H1 (cell line): ENCODE measurements around the gene TMEM89. TPM values are rescaled to one million over a fixed set of nuclear protein-coding genes. Genes with fewer than 3 reads are reported as not detected.

Experiments
- CTCF ChIA-PET: fragments of 300-600 bp; sonication (Branson Sonifier 250); formaldehyde crosslinking; loops from one replicate; lab custom pipeline; 2021; ENCODE audit not compliant: partially characterized antibody; lab: Charles Lee
- POLR2A ChIA-PET: fragments of 300-600 bp; sonication (Branson Sonifier 250); formaldehyde crosslinking; loops from one replicate; lab custom pipeline; 2021; ENCODE audit warnings: inconsistent platforms; ENCODE audit not compliant: partially characterized antibody; lab: Charles Lee
- DNase-seq, 2 experiments: peaks; one replicate each; pipeline versions ENCODE4 v3.0.0 to v3.0.0-alpha.2; 2010 to 2022; ENCODE audit warnings: low spot score in 2 of 2, low read depth in 1 of 2, mixed read lengths in 1 of 2
- FAIRE-seq: peaks from 2 replicates; lab custom pipeline; 2011; peaks lifted over from hg19 to GRCh38; lab: Jason Lieb, UNC
- H2AFZ ChIP-seq: 2 replicates; pipeline ENCODE4 v1.8.1; 2012; ENCODE audit warnings: low read length, inconsistent platforms
- H2AK5ac ChIP-seq: 2 replicates; pipeline ENCODE4 v1.6.1; 2013; ENCODE audit warnings: low read depth, low read length
- H2BK120ac ChIP-seq: replicated peaks from 2 replicates; pipeline ENCODE3; 2013; ENCODE audit warnings: low read depth, low read length, inconsistent platforms
- H2BK12ac ChIP-seq: 2 replicates; pipeline ENCODE4 v1.6.1; 2013; ENCODE audit warnings: low read depth, low read length
- H2BK15ac ChIP-seq: 2 replicates; pipeline ENCODE4 v1.6.1; 2013; ENCODE audit warnings: low read length
- H2BK20ac ChIP-seq: 2 replicates; pipeline ENCODE4 v1.6.1; 2013; ENCODE audit warnings: low read length
- H2BK5ac ChIP-seq: 2 replicates; pipeline ENCODE4 v1.6.1; 2013; ENCODE audit warnings: low read depth, low read length
- H3K14ac ChIP-seq: 2 replicates; pipeline ENCODE4 v1.6.1; 2013; ENCODE audit warnings: inconsistent platforms; ENCODE audit not compliant: insufficient read length
- H3K18ac ChIP-seq: 2 replicates; pipeline ENCODE4 v1.6.1; 2013; ENCODE audit warnings: low read length; ENCODE audit errors: extremely low read depth
- H3K23ac ChIP-seq: 2 replicates; pipeline ENCODE4 v1.6.1; 2013; ENCODE audit warnings: inconsistent platforms; ENCODE audit not compliant: insufficient read length
- H3K23me2 ChIP-seq: 2 replicates; pipeline ENCODE4 v1.6.1; 2013; ENCODE audit warnings: low read depth, low read length
- H3K27ac ChIP-seq: 2 replicates; pipeline ENCODE4 v1.6.1; 2011; ENCODE audit warnings: low read depth, low read length, inconsistent platforms
- H3K27me3 ChIP-seq, 4 experiments: replicated peaks in 1 of 4; 1 replicate in 1 of 4; 2 replicates in 3 of 4; pipeline versions ENCODE4 v1.6.1 to v1.8.1; 2011 to 2013; ENCODE audit warnings: low read length in 3 of 4, mild to moderate bottlenecking in 3 of 4, inconsistent platforms in 2 of 4, mixed read lengths in 2 of 4, moderate library complexity in 1 of 4; ENCODE audit not compliant: control insufficient read depth in 3 of 4, insufficient read depth in 3 of 4; ENCODE audit errors: extremely low read depth in 1 of 4
- H3K36me3 ChIP-seq, 4 experiments: 2 replicates each; pipeline versions ENCODE4 v1.6.1 to v1.8.1; 2011 to 2013; ENCODE audit warnings: mild to moderate bottlenecking in 4 of 4, low read length in 3 of 4, moderate library complexity in 2 of 4, control low read depth in 1 of 4, inconsistent platforms in 1 of 4; ENCODE audit not compliant: insufficient read depth in 4 of 4, control insufficient read depth in 2 of 4
- H3K4ac ChIP-seq: replicated peaks from 2 replicates; pipeline ENCODE3; 2013; ENCODE audit warnings: low read length, low read depth, mixed read lengths, inconsistent platforms; ENCODE audit not compliant: insufficient read length
- H3K4me1 ChIP-seq, 4 experiments: replicated peaks in 1 of 4; 1 replicate in 1 of 4; 2 replicates in 3 of 4; pipeline versions ENCODE4 v1.6.1 to v1.8.1; 2011 to 2013; ENCODE audit warnings: low read length in 3 of 4, inconsistent platforms in 2 of 4, mixed read lengths in 1 of 4; ENCODE audit not compliant: insufficient read depth in 4 of 4, control insufficient read depth in 3 of 4
- H3K4me2 ChIP-seq, 2 experiments: 2 replicates each; pipeline versions ENCODE4 v1.6.1 to v1.8.1; 2011 to 2013; ENCODE audit warnings: low read depth in 2 of 2, low read length in 2 of 2, control low read depth in 1 of 2, inconsistent platforms in 1 of 2, mild to moderate bottlenecking in 1 of 2; ENCODE audit not compliant: insufficient read depth in 1 of 2
- H3K4me3 ChIP-seq, 4 experiments: fragments of 200-600, 300-600 bp in 1 of 4; sonication (generic), shearing (Covaris generic), sonication (Bioruptor Twin) in 1 of 4; 2 replicates each; pipeline versions ENCODE4 v1.5.1 to v1.8.1; 2011 to 2016; ENCODE audit warnings: low read length in 4 of 4, low read depth in 3 of 4, control low read depth in 2 of 4, inconsistent platforms in 2 of 4, mild to moderate bottlenecking in 2 of 4, mixed read lengths in 1 of 4, moderate library complexity in 1 of 4; ENCODE audit not compliant: insufficient read depth in 2 of 4; ENCODE audit errors: extremely low read depth in 1 of 4
- H3K56ac ChIP-seq: replicated peaks from 2 replicates; pipeline ENCODE3; 2013; ENCODE audit warnings: low read depth, mild to moderate bottlenecking, mixed read lengths, low read length, inconsistent platforms; ENCODE audit not compliant: insufficient read length
- H3K79me1 ChIP-seq: 2 replicates; pipeline ENCODE4 v1.6.1; 2013; ENCODE audit warnings: low read depth, low read length, control low read depth
- H3K79me2 ChIP-seq, 2 experiments: 2 replicates each; pipeline versions ENCODE4 v1.6.1 to v1.8.1; 2012 to 2013; ENCODE audit warnings: low read length in 2 of 2, mild to moderate bottlenecking in 2 of 2, inconsistent platforms in 1 of 2; ENCODE audit not compliant: insufficient read depth in 2 of 2, control insufficient read depth in 1 of 2
- H3K9ac ChIP-seq, 4 experiments: replicated peaks in 1 of 4; 1 replicate in 1 of 4; 2 replicates in 3 of 4; pipeline versions ENCODE4 v1.6.1 to v1.8.1; 2011 to 2013; ENCODE audit warnings: low read depth in 3 of 4, low read length in 3 of 4, control low read depth in 2 of 4, mild to moderate bottlenecking in 2 of 4, moderate library complexity in 2 of 4, inconsistent platforms in 1 of 4; ENCODE audit errors: extremely low read depth in 1 of 4
- H3K9me3 ChIP-seq, 2 experiments: 2 replicates each; pipeline versions ENCODE4 v1.6.1 to v1.8.1; 2012 to 2013; ENCODE audit warnings: mild to moderate bottlenecking in 2 of 2, moderate library complexity in 2 of 2, control low read depth in 1 of 2, inconsistent platforms in 1 of 2, low read depth in 1 of 2, low read length in 1 of 2, mixed read lengths in 1 of 2; ENCODE audit not compliant: insufficient read depth in 2 of 2
- H4K20me1 ChIP-seq, 2 experiments: replicated peaks in 1 of 2; 2 replicates each; pipeline versions ENCODE3 to v1.8.1; 2011 to 2013; ENCODE audit warnings: inconsistent platforms in 2 of 2, low read length in 2 of 2, mild to moderate bottlenecking in 1 of 2; ENCODE audit not compliant: insufficient read depth in 2 of 2, control insufficient read depth in 1 of 2
- H4K5ac ChIP-seq: 2 replicates; pipeline ENCODE4 v1.6.1; 2013; ENCODE audit warnings: low read length, low read depth, mixed read lengths, inconsistent platforms; ENCODE audit not compliant: insufficient read length
- H4K8ac ChIP-seq: 2 replicates; pipeline ENCODE4 v1.8.0; 2013; ENCODE audit warnings: mild to moderate bottlenecking, moderate library complexity, low read length, inconsistent platforms; ENCODE audit not compliant: insufficient read depth; ENCODE audit errors: extremely low read depth
- H4K91ac ChIP-seq: replicated peaks from 2 replicates; pipeline ENCODE3; 2013; ENCODE audit warnings: low read length, mixed read lengths, inconsistent platforms; ENCODE audit not compliant: insufficient read length
- CHD1 ChIP-seq: IDR thresholded peaks from 2 replicates; pipeline ENCODE4 v1.6.1; 2012; ENCODE audit warnings: low read depth, low read length, improper control_type of control experiment
- CREB1 ChIP-seq: IDR thresholded peaks from 2 replicates; pipeline ENCODE4 v1.6.1; 2012; ENCODE audit warnings: inconsistent platforms
- CTBP2 ChIP-seq: IDR thresholded peaks from 2 replicates; pipeline ENCODE4 v1.7.0; 2011; ENCODE audit warnings: borderline replicate concordance, mild to moderate bottlenecking, moderate library complexity, mixed read lengths, low read length; ENCODE audit not compliant: insufficient read depth, insufficient read length
- KDM1A ChIP-seq: fragments of 200-600, 300-600 bp; sonication (generic); IDR thresholded peaks from 2 replicates; pipeline ENCODE4 v1.7.1; 2016; ENCODE audit warnings: mild to moderate bottlenecking, low read length, borderline replicate concordance
- KDM4A ChIP-seq: IDR thresholded peaks from one replicate; pipeline ENCODE4 v1.7.1; 2012; ENCODE audit warnings: low read depth, mild to moderate bottlenecking, moderate library complexity, low read length, inconsistent platforms; ENCODE audit not compliant: severe bottlenecking
- MAFK ChIP-seq: IDR thresholded peaks from 2 replicates; pipeline ENCODE4 v1.6.1; 2012; ENCODE audit warnings: low read depth, mild to moderate bottlenecking, improper control_type of control experiment, low read length
- PHF8 ChIP-seq: fragments of 200-600 bp; sonication (generic); conservative IDR thresholded peaks from 2 replicates; pipeline ENCODE4 v1.7.1; 2012; ENCODE audit warnings: low read depth, mild to moderate bottlenecking, inconsistent platforms, low read length, moderate library complexity
- RBBP5 ChIP-seq: IDR thresholded peaks from 2 replicates; pipeline ENCODE4 v1.7.1; 2012; ENCODE audit warnings: low read depth, mild to moderate bottlenecking, inconsistent platforms, low read length, moderate library complexity, borderline replicate concordance
- SP1 ChIP-seq: IDR thresholded peaks from 2 replicates; pipeline ENCODE4 v1.6.1; 2011; ENCODE audit warnings: low read depth, low read length
- SP4 ChIP-seq: IDR thresholded peaks from 2 replicates; pipeline ENCODE4 v1.6.1; 2012; ENCODE audit warnings: low read length, inconsistent platforms
- TAF7 ChIP-seq: optimal IDR thresholded peaks from 2 replicates; pipeline ENCODE3; 2011; ENCODE audit warnings: low read depth, mild to moderate bottlenecking, inconsistent platforms, low read length, moderate library complexity, borderline replicate concordance
- WGBS, 2 experiments: shearing (Covaris generic) in 1 of 2; methylation state at CpG; one replicate each; pipeline versions ENCODE4 v1.1.6 to v1.1.7; 2013 to 2015; ENCODE audit warnings: low lambda C conversion rate in 2 of 2, mixed read lengths in 2 of 2, inconsistent platforms in 1 of 2, low coverage in 1 of 2, missing lambda C conversion rate in 1 of 2; ENCODE audit not compliant: insufficient replicate concordance in 2 of 2, insufficient coverage in 1 of 2, insufficient read length in 1 of 2; ENCODE audit errors: extremely low coverage in 1 of 2, missing lambda C conversion rate in 1 of 2; 5-methylcytosine and 5-hydroxymethylcytosine counted together
- polyA plus RNA-seq, 7 experiments: library from polyadenylated mRNA; depleted of rRNA in 3 of 7; stranded (reverse) in 5 of 7; unstranded in 2 of 7; fragments of >200 nt in 5 of 7; fragments of 200-250 nt in 2 of 7; gene quantifications; 1 replicate in 5 of 7; 2 replicates in 1 of 7; 4 replicates in 1 of 7; pipeline versions ENCODE4 v1.2.1 to v1.2.3, GENCODE V29; 2011 to 2013; ENCODE audit warnings: missing spikeins in 2 of 7, mixed read lengths in 2 of 7
- total RNA-seq: library from RNA; stranded (reverse); fragmentation: NEBNext Ultra II Directional; extraction: Animal tissue kit (Norgen Biotek cat#: 25700); gene quantifications from 2 replicates; pipeline ENCODE4 v1.2.1, GENCODE V29; 2021
- TF ChIP-seq, protein P1 (sequence below): IDR thresholded peaks from 2 replicates; pipeline ENCODE4 v1.6.1; 2012; ENCODE audit warnings: inconsistent platforms

Gene TMEM89
- total and polyA plus RNA-seq, 2 of the 8 experiments (the other 6 are each of a cell fraction or from before 2014, with no cell fraction given): not detected

DNA sequence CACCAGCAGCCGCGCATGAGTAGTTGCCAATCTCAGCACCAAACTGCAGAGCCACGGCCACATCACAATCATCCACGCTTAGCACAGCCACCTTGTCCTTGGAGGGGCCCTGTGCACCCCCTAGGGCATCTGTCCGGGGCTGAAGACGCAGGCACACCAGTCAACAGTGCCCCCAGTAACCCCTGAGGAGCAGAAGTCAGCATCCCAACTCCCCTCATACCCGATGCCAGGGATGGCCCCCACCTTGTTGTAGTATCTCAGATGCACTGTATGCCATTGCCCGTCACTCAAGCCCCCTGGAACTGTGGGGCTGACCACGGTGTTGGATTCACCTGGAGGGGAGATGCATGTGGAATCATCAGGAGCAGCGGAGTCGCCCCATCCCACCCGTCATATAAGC, 33.5 kb upstream of the TMEM89 start:
- H3K36me3 ChIP-seq: peaks cover 0 to 9% (median 5%) of the 10 kb centered on the region in 4 experiments; a peak in 5 of 8 replicates
- H2BK15ac ChIP-seq: peak overlapping the region; percentile 75
- no peak overlapping the region for H3K23ac ChIP-seq
- H3K4me2 ChIP-seq: peak overlapping the region; percentile 74 to 81
- H3K56ac ChIP-seq: no peak overlapping the region
- H2BK120ac ChIP-seq: no peak overlapping the region
- H3K79me1 ChIP-seq: no peaks in the 10 kb centered on the region; the same call in 1 of the 2 replicates
- peak overlapping the region; percentile 93 for H3K4ac ChIP-seq
- H3K4me1 ChIP-seq: peaks cover 0 to 16% (median 15%) of the 10 kb centered on the region in 4 experiments; a peak in 6 of 7 replicates
- peak overlapping the region; percentile 7; the same call in 1 of the 2 replicates for H4K8ac ChIP-seq
- CTCF ChIA-PET: interaction anchor here (1.4 to 2.6 kb wide), 3 partner anchors 20 to 223 kb away, joined by 3 to 11 read pairs (median 3); partner anchors contain the start of genes PFKFB4 and SLC26A6
- DNase-seq (no peak), FAIRE-seq (no peak)
- H3K27me3 ChIP-seq: peaks cover 0 to 5% (median 3%) of the 10 kb centered on the region in 4 experiments; a peak in 3 of 7 replicates
- H3K9me3 ChIP-seq: no peaks in the 10 kb centered on the region
- H4K20me1 ChIP-seq: peaks cover 6 to 30% of the 10 kb centered on the region in 2 experiments
- POLR2A ChIA-PET: interaction anchor here (0.7 to 10.5 kb wide), 6 partner anchors 8 to 208 kb away, joined by 3 to 111 read pairs (median 6); partner anchors contain the start of genes ATRIP, CELSR3 and SLC26A6
- H3K14ac ChIP-seq: no peak overlapping the region
- H2BK20ac ChIP-seq: no peak overlapping the region
- H2BK5ac ChIP-seq: 0 out of 2 replicates have a peak overlapping the region, but pooled peaks have one; percentile 69
- H3K79me2 ChIP-seq: no peaks in the 10 kb centered on the region
- WGBS, 2 experiments: 94% methylated on average over 12 of the region's 12 CpGs; no CpG with 5 or more reads in 1 of the 2 experiments
- peak overlapping the region; percentile 3 for H4K5ac ChIP-seq
- no peak overlapping the region for H4K91ac ChIP-seq
- H3K27ac ChIP-seq: no peak overlapping the region
- H3K18ac ChIP-seq: no peak overlapping the region
- no peak overlapping the region for H2AFZ ChIP-seq
- TF ChIP-seq TAF7 (no peak), MAFK (no peak), CTBP2 (no peak), CREB1 (no peak), SP1 (no peak), CHD1 (no peak), KDM1A (no peak), KDM4A (no peak), RBBP5 (no peak), SP4 (no peak), PHF8 (no peak)
- TF ChIP-seq, protein P1, sequence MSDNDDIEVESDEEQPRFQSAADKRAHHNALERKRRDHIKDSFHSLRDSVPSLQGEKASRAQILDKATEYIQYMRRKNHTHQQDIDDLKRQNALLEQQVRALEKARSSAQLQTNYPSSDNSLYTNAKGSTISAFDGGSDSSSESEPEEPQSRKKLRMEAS: no peak
- TF ChIP-seq, all 59 proteins: peak for 0
- Histone ChIP-seq H2BK12ac (no peak overlapping the region), H3K9ac (0 out of 7 replicates have a peak overlapping the region, but pooled peaks of 1 of the 4 experiments have one; percentile 55), H3K4me3 (peak overlapping the region in 3 of 4 experiments; percentile 28 to 61 (median 29); a peak in 4 of 8 replicates), H3K23me2 (peaks cover 11% of the 10 kb centered on the region; the same call in 1 of the 2 replicates), H2AK5ac (no peak overlapping the region)
